ENCODE data around the gene PEX14. TPM values are rescaled to one million over a fixed set of nuclear protein-coding genes. Genes with fewer than 3 reads are reported as not detected.
"Not testable (repeated sequence)": the region's sequence is repeated elsewhere in the genome, so short reads cannot be mapped to it uniquely, and the experiment has no call there.

The PEX14 gene
- total RNA-seq, 4 donors from 2014 or later: 2.0 to 21.9 (median 5.3) TPM

DNA sequence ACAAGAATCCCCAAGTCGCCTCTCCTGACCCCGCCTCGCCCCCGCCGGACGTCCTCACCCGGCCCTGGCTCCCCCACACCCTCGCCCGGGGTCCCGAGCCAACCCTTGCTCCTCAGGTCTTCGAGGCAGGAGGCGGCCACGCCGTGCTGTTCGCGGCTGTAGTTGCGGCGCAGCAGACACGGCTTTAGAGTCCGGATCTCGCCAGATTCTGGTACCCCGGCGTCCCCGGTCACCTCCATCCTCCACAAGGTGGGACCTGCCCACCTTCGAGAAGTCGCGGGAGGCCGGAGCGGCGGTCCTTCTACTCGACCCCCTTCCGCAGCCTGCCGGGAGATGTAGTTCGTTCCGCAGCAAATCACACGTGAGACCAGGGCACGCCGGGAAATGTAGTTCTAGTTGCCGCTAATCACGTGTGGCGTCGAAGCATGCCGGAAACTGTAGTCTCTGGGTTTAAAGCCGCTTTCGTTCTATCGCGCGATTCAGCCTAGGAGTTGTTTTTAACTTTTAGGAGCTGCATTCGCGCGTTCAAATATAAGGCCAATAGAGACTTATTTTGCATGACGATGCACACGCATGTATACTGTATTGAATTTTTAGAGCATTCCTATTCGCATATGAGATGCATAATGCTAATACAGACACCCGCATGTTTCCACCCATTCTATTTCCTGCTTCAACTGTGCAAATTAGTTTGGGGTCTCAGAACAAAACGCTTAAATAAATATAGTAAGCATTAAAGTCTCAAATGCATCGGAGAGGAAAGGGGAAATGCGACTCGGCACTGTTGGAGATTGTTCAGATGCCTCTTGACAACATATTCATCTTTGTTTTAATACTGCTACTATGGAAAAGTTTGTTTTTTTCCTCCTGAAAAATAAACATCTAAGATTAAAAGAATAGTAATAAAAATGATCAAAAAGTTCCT is 2.3 kb upstream of the PEX14 start, which contains the start of gene DFFA:
Gene DFFA, minus strand, starts transcription at position 310 of the 925 bp plus-strand sequence. Its CDS starts 71 bp downstream, at position 239.
- Histone ChIP-seq H3K4me3 (peak within 1 kb of the TSS; percentile 62 to 80), H3K27me3 (no peaks in the 10 kb centered on the region), H3K36me3 (no peaks in the 10 kb centered on the region), H3K9me3 (no peaks in the 10 kb centered on the region), H3K27ac (peak within 1 kb of the TSS; percentile 75 to 86), H3K4me1 (no peaks in the 10 kb centered on the region)
- intact Hi-C loops (cut with DNase I; ENCODE audit: low total_unique reads): no loop called here
- peak; percentile 92 to 95 for DNase-seq
- TF ChIP-seq POLR2A (IDR thresholded peaks at IDR 0.05) (peak; percentile 39 to 55), CTCF (IDR thresholded peaks at IDR 0.05) (no peak)

DNA sequence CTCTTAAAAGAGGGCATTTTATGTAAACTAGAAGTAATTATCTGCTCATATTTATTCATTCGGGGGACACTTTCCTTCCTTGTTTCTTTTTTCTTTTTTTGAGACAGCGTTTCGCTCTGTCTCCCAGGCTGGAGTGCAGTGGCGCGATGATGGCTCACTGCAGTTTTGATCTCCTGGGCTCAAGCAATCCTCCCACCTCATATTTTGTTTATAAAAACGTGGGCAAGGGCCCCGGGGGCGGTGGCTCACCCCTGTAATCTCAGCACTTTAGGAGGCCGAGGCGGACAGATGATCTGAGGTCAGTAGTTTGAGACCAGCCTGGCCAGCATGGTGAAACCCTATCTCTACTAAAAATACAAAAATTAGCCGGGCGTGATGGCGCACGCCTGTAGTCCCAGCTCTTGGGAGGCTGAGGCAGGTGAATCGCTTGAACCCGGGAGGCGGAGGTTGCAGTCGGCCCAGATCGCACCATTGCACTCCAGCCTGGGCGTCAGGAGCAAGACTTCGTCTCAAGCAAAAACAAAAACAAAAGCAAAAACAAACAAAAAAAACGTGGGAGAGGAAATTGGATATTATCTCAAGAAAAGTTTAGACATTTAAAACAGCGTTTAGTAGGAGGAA is 1.5 kb upstream of the PEX14 start:
- H3K36me3 ChIP-seq: no peaks in the 10 kb centered on the region
- H3K9me3 ChIP-seq: no peaks in the 10 kb centered on the region
- intact Hi-C loops (cut with DNase I; ENCODE audit: low total_unique reads): no loop called here
- no peak for TF ChIP-seq CTCF (IDR thresholded peaks at IDR 0.05)
- no peak for TF ChIP-seq POLR2A (IDR thresholded peaks at IDR 0.05)
- no peak for DNase-seq
- peak overlapping the region in 1 of 2 donors; percentile 62 for H3K4me3 ChIP-seq
- no peak overlapping the region for H3K27ac ChIP-seq
- no peaks in the 10 kb centered on the region for H3K27me3 ChIP-seq
- no peaks in the 10 kb centered on the region for H3K4me1 ChIP-seq

DNA sequence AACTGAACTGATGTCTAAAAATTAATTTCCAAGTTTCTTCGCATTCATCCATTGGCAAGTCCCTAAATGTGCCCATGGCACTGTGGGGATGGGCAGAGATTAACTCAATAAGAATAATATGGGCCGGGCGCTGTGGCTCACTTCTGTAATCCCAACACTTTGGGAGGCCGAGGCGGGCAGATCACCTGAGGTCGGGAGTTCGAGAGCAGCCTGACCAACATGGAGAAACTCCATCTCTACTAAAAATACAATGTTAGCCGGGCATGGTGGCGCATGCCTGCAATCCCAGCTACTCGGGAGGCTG is 489 bp upstream of the PEX14 start:
- H3K4me1 ChIP-seq; intact Hi-C loops (cut with DNase I; ENCODE audit: low total_unique reads); H3K36me3 ChIP-seq; DNase-seq; H3K27me3 ChIP-seq; H3K9me3 ChIP-seq: not testable (repeated sequence)
- Histone ChIP-seq H3K4me3 (peak overlapping the region; percentile 65 to 92), H3K27ac (peak overlapping the region; percentile 70 to 85)

DNA sequence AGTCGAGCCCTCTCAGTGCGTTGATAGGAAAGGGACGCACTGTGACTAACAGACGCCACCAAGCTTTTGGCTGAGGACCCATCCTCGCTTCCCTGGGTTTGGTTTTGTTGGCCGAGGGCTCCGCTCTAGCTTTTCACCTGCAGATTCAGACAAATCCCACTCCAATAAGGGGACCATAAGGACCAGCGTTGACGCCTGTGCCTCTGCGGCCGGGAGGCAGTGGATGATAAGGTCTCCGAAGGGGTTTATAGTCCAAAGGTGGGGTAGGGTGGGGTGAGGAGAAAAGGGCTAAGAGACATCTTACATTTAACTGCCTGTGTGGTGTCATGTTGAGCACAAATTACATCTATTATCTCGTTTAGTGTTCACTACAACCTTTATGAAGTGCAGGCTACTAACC is 760 bp downstream of the PEX14 start:
- DNase-seq: no peak
- Histone ChIP-seq H3K27me3 (no peaks in the 10 kb centered on the region), H3K9me3 (no peaks in the 10 kb centered on the region), H3K36me3 (no peaks in the 10 kb centered on the region), H3K4me1 (no peaks in the 10 kb centered on the region), H3K4me3 (peak overlapping the region; percentile 65 to 92), H3K27ac (peak overlapping the region; percentile 70 to 85)
- intact Hi-C loops (cut with DNase I; ENCODE audit: low total_unique reads): no loop called here
- no peak for TF ChIP-seq CTCF (IDR thresholded peaks at IDR 0.05)
- TF ChIP-seq POLR2A (IDR thresholded peaks at IDR 0.05): no peak

DNA sequence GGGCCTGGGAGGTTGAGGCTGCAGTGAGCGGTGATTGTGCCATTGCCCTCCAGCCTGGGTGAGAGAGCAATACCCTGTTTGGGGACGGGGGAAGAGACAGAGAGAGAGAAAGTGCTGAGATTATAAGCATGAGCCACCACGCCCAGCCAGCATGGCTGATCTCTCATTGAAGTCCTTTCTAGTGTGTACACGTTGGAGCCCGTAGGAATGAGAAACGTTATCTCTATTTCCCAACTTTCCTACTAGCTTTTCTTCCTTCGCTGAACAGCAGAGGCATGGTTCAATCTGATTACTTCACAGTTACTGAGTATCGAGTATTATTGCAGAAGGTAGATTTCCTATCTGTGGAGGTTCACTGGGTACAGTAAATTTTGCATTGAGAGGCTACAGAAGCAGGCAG is 4.5 kb downstream of the PEX14 start:
- Histone ChIP-seq H3K9me3 (no peaks in the 10 kb centered on the region), H3K27ac (no peak overlapping the region), H3K27me3 (no peaks in the 10 kb centered on the region), H3K4me1 (no peaks in the 10 kb centered on the region), H3K4me3 (no peak overlapping the region), H3K36me3 (no peaks in the 10 kb centered on the region)
- no peak for TF ChIP-seq CTCF (IDR thresholded peaks at IDR 0.05)
- TF ChIP-seq POLR2A (IDR thresholded peaks at IDR 0.05): no peak
- intact Hi-C loops (cut with DNase I; ENCODE audit: low total_unique reads): no loop called here
- no peak for DNase-seq

Data from uterus (tissue), 4 donors.